Effector memory CD8-positive, alpha-beta T cell (primary cell): ENCODE measurements around the gene FFAR2.
"Not testable (repeated sequence)": the region's sequence is repeated elsewhere in the genome, so short reads cannot be mapped to it uniquely, and the experiment has no call there.

Experiments used
- ATAC-seq: fragments of 150-1000 bp; cut with Tn5 transposase; replicated peaks from 2 replicates; pipeline ENCODE4 v1.10.0; 2021; ENCODE audit warnings: mild to moderate bottlenecking, moderate library complexity
- DNase-seq, 3 experiments: peaks; one replicate each; pipeline ENCODE4 v3.0.0; 2021
- H3K27ac Mint-ChIP-seq, 2 donors: one replicate each; pipeline ENCODE4 v1.8.0; 2022; ENCODE audit warnings: mild to moderate bottlenecking in 2 of 2, mixed read lengths in 2 of 2, moderate library complexity in 2 of 2
- H3K27me3 Mint-ChIP-seq, 2 donors: one replicate each; pipeline ENCODE4 v1.8.0; 2022; ENCODE audit warnings: mixed read lengths in 2 of 2
- H3K36me3 Mint-ChIP-seq: one replicate; pipeline ENCODE4 v1.8.0; 2022; ENCODE audit warnings: mild to moderate bottlenecking, moderate library complexity, mixed read lengths; ENCODE audit not compliant: insufficient read depth
- H3K4me1 Mint-ChIP-seq, 2 donors: one replicate each; pipeline ENCODE4 v1.8.0; 2022; ENCODE audit warnings: low read depth in 2 of 2, mixed read lengths in 2 of 2
- H3K4me3 Mint-ChIP-seq, 2 donors: one replicate each; pipeline ENCODE4 v1.8.0; 2022; ENCODE audit warnings: mild to moderate bottlenecking in 2 of 2, mixed read lengths in 2 of 2, moderate library complexity in 2 of 2
- H3K9me3 Mint-ChIP-seq, 2 donors: one replicate each; pipeline ENCODE4 v1.8.0; 2022; ENCODE audit warnings: mixed read lengths in 2 of 2

The FFAR2 gene

DNA sequence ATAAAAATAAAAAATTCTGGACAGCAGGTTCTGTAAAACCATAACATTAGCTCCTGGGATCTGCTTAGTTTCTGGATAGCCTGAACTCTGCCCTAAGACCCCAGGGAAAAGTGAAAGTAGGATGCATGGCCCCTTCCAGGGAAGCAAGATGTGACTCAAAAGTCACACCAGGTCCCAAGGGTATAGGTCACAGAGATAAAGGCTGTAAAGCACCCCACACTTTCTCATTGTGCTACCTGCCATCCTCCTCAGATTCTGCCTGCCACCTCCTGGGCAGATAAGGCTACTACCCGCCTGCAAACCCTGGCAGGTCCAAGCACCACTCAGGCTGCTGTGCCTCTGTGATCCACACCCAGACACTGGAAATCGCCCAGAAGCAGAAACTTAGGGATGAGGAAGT is 20.6 kb downstream of the FFAR2 start:
- peak; percentile 59 to 70 (median 66) for DNase-seq
- no peaks in the 10 kb centered on the region for H3K27me3 Mint-ChIP-seq
- peaks cover 13 to 17% of the 10 kb centered on the region in 2 donors for H3K4me1 Mint-ChIP-seq
- ATAC-seq = peak; percentile 100
- no peaks in the 10 kb centered on the region for H3K9me3 Mint-ChIP-seq
- peak overlapping the region in 1 of 2 donors; percentile 22 for H3K27ac Mint-ChIP-seq
- no peaks in the 10 kb centered on the region for H3K36me3 Mint-ChIP-seq
- H3K4me3 Mint-ChIP-seq = no peak overlapping the region

DNA sequence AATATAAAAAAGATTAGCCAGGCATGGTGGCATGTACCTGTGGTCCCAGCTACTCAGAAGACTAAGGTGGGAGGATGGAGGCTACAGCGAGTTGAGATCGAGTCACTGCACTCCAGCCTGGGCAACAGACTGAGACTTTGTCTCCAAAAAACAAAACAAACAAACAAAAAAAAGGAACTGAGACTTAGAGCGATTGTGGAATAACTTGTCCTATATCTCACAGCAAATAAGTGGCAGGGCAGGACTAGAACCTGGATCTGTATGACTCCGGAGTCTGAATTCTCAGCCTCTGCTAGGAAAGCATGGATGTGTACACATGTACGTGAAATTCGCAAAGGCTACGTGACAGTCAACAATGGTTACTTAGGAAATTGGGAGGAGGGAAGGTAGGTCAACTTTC is 22.1 kb downstream of the FFAR2 start:
- H3K27me3 Mint-ChIP-seq = peaks cover 0 to 10% of the 10 kb centered on the region in 2 donors
- no peak overlapping the region for H3K27ac Mint-ChIP-seq
- H3K4me3 Mint-ChIP-seq = no peak overlapping the region
- DNase-seq = no peak
- no peaks in the 10 kb centered on the region for H3K36me3 Mint-ChIP-seq
- peaks cover 7 to 9% of the 10 kb centered on the region in 2 donors for H3K4me1 Mint-ChIP-seq
- ATAC-seq = no peak
- no peaks in the 10 kb centered on the region for H3K9me3 Mint-ChIP-seq

DNA sequence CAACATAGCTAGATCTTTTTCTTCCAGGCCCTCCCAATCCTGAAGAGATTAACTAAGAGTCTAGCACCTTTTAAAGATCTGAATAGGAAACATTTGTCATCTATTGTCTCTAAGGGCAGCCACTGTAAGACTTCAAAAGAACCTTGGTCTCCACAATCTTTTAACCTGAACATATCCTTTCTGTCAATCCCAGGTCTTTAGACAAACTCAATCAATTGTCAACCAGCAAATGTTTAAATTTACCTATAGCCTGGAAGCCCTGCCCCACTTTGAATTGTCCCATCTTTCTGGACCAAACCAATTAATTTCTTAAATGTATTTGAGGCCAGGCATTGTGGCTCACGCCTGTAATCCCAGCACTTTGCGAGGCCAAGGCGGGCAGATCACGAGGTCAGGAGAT is 23.0 kb downstream of the FFAR2 start:
- DNase-seq, H3K27ac Mint-ChIP-seq, H3K36me3 Mint-ChIP-seq, H3K4me3 Mint-ChIP-seq, H3K9me3 Mint-ChIP-seq, ATAC-seq, H3K4me1 Mint-ChIP-seq: not testable (repeated sequence)
- peaks cover 6 to 17% of the 10 kb centered on the region in 2 donors for H3K27me3 Mint-ChIP-seq

DNA sequence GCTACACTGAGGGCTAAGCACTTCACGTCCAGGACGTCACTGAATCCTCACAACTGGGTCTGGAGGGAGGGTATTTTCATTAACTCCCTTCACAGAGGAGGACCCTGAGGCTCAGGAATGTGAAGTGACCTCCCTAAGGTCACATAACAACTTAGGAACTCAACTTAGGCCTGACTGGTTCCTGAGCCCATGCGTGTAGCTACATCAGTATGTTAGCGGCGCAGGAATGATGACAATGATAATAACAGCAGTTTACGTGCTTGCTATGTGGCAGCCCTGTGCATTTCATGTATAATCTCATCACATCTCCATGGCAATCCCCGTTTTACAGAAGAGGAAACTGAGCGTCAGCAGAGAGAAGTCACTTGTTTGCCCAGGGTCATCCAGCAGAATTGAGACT is 23.9 kb downstream of the FFAR2 start:
- Mint-ChIP-seq H3K36me3 (no peaks in the 10 kb centered on the region), H3K9me3 (no peaks in the 10 kb centered on the region), H3K4me1 (peaks cover 4 to 5% of the 10 kb centered on the region in 2 donors), H3K4me3 (no peak overlapping the region), H3K27me3 (peaks cover 11 to 23% of the 10 kb centered on the region in 2 donors), H3K27ac (no peak overlapping the region)
- DNase-seq (no peak), ATAC-seq (no peak)

DNA sequence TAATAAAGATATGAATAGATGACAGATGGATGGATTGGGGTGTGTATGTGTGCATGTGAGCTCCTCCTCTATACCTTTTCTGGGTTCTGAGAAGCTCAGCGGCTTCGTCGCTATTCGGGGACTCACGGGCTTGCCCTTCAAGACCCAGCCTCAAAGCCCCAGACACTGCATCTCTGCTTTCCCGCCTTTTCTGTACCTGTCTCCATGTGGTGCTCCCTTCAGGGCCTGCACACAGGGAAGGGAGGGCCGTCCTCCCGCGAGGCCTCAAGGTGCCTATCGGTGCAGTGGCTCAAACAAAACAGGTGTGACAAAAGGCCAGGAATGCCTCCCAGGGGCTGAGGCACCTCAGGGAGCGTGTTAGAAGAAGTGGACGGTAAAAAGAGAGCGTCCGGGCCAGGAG is 26.0 kb downstream of the FFAR2 start:
- Mint-ChIP-seq H3K36me3 (no peaks in the 10 kb centered on the region), H3K27ac (peak overlapping the region in 1 of 2 donors; percentile 53), H3K27me3 (peaks cover 11 to 23% of the 10 kb centered on the region in 2 donors), H3K4me3 (no peak overlapping the region), H3K9me3 (no peaks in the 10 kb centered on the region), H3K4me1 (no peaks in the 10 kb centered on the region)
- no peak for DNase-seq
- ATAC-seq = no peak

DNA sequence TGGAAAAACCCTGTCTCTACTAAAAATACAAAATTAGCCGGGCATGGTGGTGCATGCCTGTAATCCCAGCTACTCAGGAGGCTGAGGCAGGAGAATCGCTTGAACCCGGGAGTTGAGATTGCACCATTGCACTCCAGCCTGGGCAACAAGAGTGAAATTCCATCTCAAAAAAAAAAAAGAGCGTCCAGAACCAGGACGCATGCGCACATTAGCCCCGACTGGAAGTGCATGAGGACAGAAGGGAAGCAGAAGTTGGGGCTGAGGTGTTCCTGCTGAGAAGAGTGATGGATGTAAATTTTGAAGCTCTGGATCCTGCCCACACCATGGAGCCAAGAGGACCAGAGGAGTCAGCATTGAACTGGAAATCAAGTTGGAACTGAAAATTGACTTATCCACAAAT is 26.5 kb downstream of the FFAR2 start:
- not testable (repeated sequence) for H3K4me1 Mint-ChIP-seq, H3K36me3 Mint-ChIP-seq, H3K4me3 Mint-ChIP-seq, H3K9me3 Mint-ChIP-seq, ATAC-seq, DNase-seq
- Mint-ChIP-seq H3K27me3 (peaks cover 11 to 23% of the 10 kb centered on the region in 2 donors), H3K27ac (peak overlapping the region in 1 of 2 donors; percentile 53)

DNA sequence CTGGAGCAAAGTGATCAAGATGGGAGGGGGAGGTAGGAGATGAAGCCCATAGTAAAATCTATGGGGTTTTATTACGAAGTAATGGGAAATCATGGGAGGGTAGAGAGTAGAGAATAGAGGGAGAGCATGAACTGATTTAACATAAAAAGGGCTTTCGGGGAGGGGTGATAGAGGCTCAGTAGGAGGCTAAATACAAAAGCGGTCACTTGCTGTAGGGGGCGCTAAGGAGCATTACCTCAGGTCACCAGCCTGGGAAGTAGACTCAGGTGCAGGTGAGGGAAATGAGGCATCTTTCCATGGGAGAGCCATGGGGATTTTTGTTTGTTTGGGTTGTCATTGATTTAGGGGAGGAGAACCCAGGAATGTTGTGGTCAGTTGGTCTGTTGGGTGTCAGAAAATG is 28.1 kb downstream of the FFAR2 start:
- H3K36me3 Mint-ChIP-seq = no peaks in the 10 kb centered on the region
- H3K27me3 Mint-ChIP-seq = peaks cover 11 to 23% of the 10 kb centered on the region in 2 donors
- ATAC-seq (no peak), DNase-seq (no peak)
- no peak overlapping the region for H3K4me3 Mint-ChIP-seq
- no peaks in the 10 kb centered on the region for H3K9me3 Mint-ChIP-seq
- no peaks in the 10 kb centered on the region for H3K4me1 Mint-ChIP-seq
- no peak overlapping the region for H3K27ac Mint-ChIP-seq

DNA sequence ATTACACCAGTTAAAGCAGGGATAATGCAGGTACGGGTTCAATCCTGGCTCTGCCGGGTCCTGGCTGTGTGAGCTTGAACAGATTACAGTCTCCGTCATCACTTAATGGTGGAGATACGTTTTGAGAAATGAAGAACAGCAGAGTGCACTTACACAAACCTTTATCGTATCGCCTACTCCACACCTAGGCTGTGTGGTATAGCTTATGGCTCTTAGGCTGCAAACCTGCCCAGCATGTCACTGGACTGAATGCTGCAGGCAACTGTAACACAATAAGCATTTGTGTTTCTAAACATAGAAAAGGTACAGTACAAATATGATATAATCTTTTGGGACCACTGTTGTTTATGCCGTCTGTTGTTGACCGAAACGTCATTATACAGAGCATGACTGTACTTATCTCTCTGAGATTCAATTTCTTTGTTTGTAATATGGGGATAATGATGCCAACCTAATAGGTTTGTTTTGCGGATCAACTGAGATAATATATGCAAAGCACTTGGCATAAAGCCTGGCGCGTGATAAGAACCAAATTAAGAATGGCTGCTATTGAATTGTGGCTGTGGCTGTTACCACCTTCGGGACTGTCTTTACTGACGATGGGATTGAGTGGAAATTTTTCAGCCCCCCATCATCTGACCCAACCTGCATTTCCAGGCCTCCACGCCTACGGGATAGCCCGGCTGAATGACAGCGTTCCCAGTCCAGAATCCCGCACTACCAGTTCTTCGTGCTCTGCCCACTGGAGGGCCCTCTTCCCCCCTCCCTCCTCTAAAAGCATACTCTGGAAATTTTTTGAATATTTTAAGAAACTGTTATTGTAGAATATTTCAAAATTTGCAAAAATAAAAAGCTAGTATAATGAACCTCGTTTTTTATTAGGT is 31.0 kb downstream of the FFAR2 start:
- Mint-ChIP-seq H3K4me1 (no peaks in the 10 kb centered on the region), H3K27me3 (peaks cover 15 to 23% of the 10 kb centered on the region in 2 donors), H3K9me3 (no peaks in the 10 kb centered on the region), H3K36me3 (no peaks in the 10 kb centered on the region), H3K27ac (no peak overlapping the region), H3K4me3 (no peak overlapping the region)
- ATAC-seq (no peak), DNase-seq (no peak)

DNA sequence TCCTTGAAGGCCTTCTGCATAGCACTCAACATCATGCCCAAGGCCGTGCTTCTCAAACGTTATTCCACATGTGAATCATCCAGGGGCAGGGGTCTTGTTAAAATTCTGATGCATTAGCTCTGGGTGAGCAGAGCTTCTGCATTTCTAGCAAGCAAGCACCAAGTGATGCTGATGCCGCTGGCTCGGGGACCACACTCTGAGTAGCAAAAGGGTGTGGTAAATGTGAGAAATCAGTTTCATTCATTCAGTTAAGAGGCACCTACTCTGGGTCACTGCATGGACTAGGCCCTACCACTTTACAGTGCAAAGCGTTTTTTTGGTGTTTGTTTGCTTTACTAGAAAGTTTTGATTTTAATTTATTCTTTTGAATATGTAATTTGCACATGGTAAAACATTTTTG is 35.0 kb downstream of the FFAR2 start:
- no peak overlapping the region for H3K4me3 Mint-ChIP-seq

DNA sequence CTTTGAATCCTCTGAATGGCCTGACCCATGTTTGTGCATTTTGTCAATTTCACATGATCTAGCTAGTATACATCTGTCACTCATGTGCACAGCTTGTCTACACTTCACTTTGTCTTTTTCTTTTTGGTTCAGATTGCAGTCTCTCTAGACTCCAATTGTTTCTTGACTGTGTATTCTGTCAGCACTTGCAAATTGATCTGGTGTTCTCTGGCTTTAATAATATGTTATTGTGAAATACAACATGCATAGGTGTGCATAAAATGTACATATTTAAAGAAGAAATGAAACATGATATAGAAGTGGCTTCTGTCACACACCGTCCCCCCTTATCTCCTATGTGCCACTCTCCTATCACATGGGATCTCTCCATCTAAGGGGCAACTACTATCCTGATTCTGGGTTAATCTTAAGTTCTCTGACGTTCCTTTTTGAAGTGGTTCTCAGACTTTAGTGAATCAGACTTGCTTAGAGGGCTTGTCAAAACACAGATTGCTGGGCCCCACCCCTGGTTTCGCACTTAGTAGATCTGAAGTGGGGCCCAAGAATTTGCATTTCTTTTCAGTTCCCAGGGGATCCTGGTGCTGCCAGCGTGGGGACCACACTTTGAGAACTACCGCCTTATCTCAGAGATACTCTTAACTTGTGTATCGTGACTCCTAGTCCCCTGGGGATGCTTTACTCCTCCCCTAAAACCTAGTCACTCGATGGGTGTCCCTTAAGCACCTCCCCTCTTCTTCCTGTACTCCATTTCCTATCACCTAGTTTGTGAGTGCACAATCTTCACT is 36.4 kb downstream of the FFAR2 start:
- no peak for DNase-seq
- Mint-ChIP-seq H3K27ac (no peak overlapping the region), H3K4me1 (peaks cover 0 to 2% of the 10 kb centered on the region in 2 donors), H3K9me3 (no peaks in the 10 kb centered on the region), H3K4me3 (no peak overlapping the region), H3K27me3 (peaks cover 4 to 30% of the 10 kb centered on the region in 2 donors), H3K36me3 (no peaks in the 10 kb centered on the region)
- peak; percentile 12 for ATAC-seq

More for the DNA sequence above, 35.0 kb downstream of the FFAR2 start:
- ATAC-seq (no peak), DNase-seq (no peak)
- H3K27ac Mint-ChIP-seq = no peak overlapping the region
- no peaks in the 10 kb centered on the region for H3K9me3 Mint-ChIP-seq
- H3K4me1 Mint-ChIP-seq = peaks cover 0 to 2% of the 10 kb centered on the region in 2 donors
- H3K27me3 Mint-ChIP-seq = peaks cover 4 to 16% of the 10 kb centered on the region in 2 donors
- no peaks in the 10 kb centered on the region for H3K36me3 Mint-ChIP-seq

DNA sequence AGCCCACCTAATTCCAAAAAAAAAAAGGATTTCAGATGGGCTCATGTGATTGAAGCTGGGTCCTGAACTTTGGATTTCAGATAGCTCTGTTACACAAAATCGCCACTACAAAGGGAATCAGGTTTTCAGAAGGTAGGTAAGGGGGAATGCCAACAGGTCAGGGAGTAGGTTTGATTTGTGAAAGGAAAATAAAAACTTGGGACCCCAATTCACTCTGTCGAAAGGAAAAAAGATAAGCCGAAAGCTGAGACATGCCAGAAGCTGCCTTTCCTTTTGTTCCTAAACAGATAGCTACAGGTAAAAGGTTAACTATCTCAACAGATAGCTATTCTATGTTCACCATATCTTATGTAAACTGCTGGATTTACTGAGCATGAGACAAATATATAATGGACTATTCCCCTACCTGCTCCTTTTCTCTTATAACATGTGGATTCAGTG is 38.2 kb downstream of the FFAR2 start:
- no peak for DNase-seq
- Mint-ChIP-seq H3K36me3 (no peaks in the 10 kb centered on the region), H3K27ac (no peak overlapping the region), H3K4me1 (peaks cover 0 to 2% of the 10 kb centered on the region in 2 donors), H3K27me3 (peaks cover 20 to 48% of the 10 kb centered on the region in 2 donors), H3K4me3 (no peak overlapping the region), H3K9me3 (no peaks in the 10 kb centered on the region)
- ATAC-seq = no peak

DNA sequence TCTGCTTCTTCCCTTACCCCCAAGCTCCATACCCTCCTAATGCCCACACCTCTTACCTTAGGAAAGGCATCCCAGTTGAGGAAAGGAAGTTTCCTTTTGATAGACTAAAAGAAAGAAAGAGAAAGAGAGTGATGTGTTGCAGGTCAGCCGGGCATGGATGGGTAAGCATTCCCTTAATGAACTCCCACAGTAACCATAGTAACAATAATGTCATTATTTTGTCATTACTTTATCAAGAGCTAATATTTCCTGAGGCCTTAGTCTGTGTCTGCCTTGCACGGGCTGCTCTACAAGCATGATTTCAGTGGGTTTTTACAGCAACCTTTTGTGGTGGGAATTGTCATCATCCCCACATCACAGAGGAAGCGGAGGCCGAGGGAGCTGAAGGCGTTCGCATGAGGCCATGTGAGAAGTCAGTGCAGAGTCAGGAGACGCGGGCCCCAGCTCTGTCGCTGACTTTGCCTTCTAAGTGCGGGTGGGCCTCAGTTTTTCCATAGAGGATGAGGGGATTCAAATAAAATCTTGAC is 39.7 kb downstream of the FFAR2 start:
- Mint-ChIP-seq H3K9me3 (no peaks in the 10 kb centered on the region), H3K27ac (no peak overlapping the region), H3K4me1 (peaks cover 0 to 2% of the 10 kb centered on the region in 2 donors), H3K36me3 (no peaks in the 10 kb centered on the region), H3K4me3 (no peak overlapping the region), H3K27me3 (peaks cover 31 to 63% of the 10 kb centered on the region in 2 donors)
- ATAC-seq (no peak), DNase-seq (no peak)

DNA sequence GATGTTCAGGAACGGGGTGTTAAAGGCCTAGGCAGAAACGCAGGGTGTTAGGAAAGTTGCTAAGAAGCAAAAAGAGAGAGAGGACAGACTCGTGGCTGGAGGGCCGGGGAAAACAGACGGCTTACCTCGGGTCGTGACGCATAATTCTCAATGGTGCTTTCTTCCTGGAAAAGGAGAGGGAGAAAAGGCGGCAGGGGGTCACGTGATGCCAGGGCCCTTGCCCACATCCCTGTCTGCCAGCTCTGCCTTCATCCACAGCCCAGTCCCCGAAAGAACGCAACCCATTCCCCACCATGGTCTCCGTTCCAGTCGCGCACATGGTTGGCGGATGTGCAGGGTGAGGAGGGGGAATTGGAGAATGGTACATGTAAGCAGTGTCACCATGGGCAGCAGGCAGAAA is 40.6 kb downstream of the FFAR2 start:
- peaks cover 0 to 2% of the 10 kb centered on the region in 2 donors for H3K4me1 Mint-ChIP-seq
- H3K27me3 Mint-ChIP-seq = peaks cover 29 to 66% of the 10 kb centered on the region in 2 donors
- ATAC-seq (no peak), DNase-seq (no peak)
- no peak overlapping the region for H3K4me3 Mint-ChIP-seq
- H3K27ac Mint-ChIP-seq = no peak overlapping the region
- H3K36me3 Mint-ChIP-seq = no peaks in the 10 kb centered on the region
- no peaks in the 10 kb centered on the region for H3K9me3 Mint-ChIP-seq
